ENCODE measurements around the gene SLC9C1.

The SLC9C1 gene

GRCh38 chr3:112101916-112102315 is 192.1 kb downstream of the SLC9C1 start:
- DNase-seq = no peak

- peak; percentile 13 for DNase-seq
These were observed 196.6 kb downstream of the SLC9C1 start for GRCh38 chr3:112097378-112097777.

- DNase-seq = no peak
These were observed 197.8 kb downstream of the SLC9C1 start for GRCh38 chr3:112096176-112096575.

DNA sequence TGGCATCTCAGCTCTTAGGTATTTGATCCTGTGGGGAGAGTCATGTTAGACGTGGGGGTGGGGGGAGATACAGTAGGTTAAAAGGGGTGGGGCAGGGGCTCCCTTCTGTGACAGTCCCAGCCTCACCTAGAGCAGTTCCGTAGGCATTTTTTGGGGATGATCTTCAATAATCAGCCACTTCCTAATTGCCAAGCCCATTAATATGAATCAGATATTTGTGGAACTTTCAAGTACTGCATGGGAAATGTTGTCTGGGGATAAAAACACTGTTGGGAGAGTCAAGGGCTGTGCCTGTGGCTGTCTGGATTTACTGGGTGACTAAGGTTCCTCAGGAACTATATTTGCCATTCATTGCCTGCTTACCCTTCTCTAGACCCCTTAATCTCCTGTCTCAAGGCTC is 198.3 kb downstream of the SLC9C1 start:
- DNase-seq = no peak

- DNase-seq = no peak
These were observed 200.9 kb downstream of the SLC9C1 start for GRCh38 chr3:112093180-112093522.

- no peak for DNase-seq
These were observed 201.4 kb downstream of the SLC9C1 start for GRCh38 chr3:112092496-112093179.

- DNase-seq = no peak
These were observed 203.0 kb downstream of the SLC9C1 start for GRCh38 chr3:112090887-112091586.
